Erythroblast (primary cell): ENCODE results near the gene SLC15A5.

Experiments
- GATA1 ChIP-seq: IDR thresholded peaks from 2 replicates; pipeline ENCODE4 v1.6.1; 2011; ENCODE audit warnings: low read depth, mild to moderate bottlenecking, control low read depth, low read length, moderate library complexity
- POLR2A ChIP-seq: IDR thresholded peaks from 2 replicates; pipeline ENCODE4 v1.6.1; 2011; ENCODE audit warnings: mild to moderate bottlenecking, low read length

- TF ChIP-seq POLR2A (no peak), GATA1 (no peak)
Measured at GRCh38 chr12:16166563-16167470, 110.7 kb downstream of the SLC15A5 start.
